Thyroid gland (tissue), 4 donors: ENCODE measurements around the gene ATP9B. TPM values are rescaled to one million over a fixed set of nuclear protein-coding genes. Genes with fewer than 3 reads are reported as not detected.

Experiments
- DNase-seq, 2 donors: peaks; one replicate each; pipeline ENCODE4 v3.0.0-alpha.2; 2019
- H3K27ac ChIP-seq, 3 donors: fragments of 200-600 bp; sonication (generic); 1 replicate in 2 of 3; 2 replicates in 1 of 3; pipeline ENCODE4 v1.5.1; 2016 to 2019; ENCODE audit warnings: mild to moderate bottlenecking in 1 of 3, moderate library complexity in 1 of 3
- H3K27me3 ChIP-seq: fragments of 200-600 bp; sonication (generic); one replicate; pipeline ENCODE4 v1.5.1; 2019
- H3K36me3 ChIP-seq, 2 donors: fragments of 200-600 bp; sonication (generic); one replicate each; pipeline ENCODE4 v1.5.1; 2016 to 2019
- H3K4me1 ChIP-seq, 2 donors: fragments of 200-600 bp; sonication (generic); one replicate each; pipeline ENCODE4 v1.5.1; 2017 to 2019
- H3K4me3 ChIP-seq, 3 donors: fragments of 200-600 bp; sonication (generic); replicated peaks in 1 of 3; 1 replicate in 2 of 3; 2 replicates in 1 of 3; pipeline ENCODE4 v1.5.1; 2016; ENCODE audit warnings: mild to moderate bottlenecking in 1 of 3
- H3K9me3 ChIP-seq: fragments of 200-600 bp; sonication (generic); one replicate; pipeline ENCODE4 v1.5.1; 2017
- CTCF ChIP-seq, 6 experiments: fragments of 200-600 bp in 3 of 6; fragments of 450-650 bp in 3 of 6; sonication (generic) in 3 of 6; IDR thresholded peaks; one replicate each; pipeline ENCODE4 v1.5.1; 2016 to 2019; ENCODE audit warnings: antibody characterized with exemption in 6 of 6, mild to moderate bottlenecking in 2 of 6, inconsistent platforms in 1 of 6, moderate library complexity in 1 of 6
- POLR2A ChIP-seq, 2 donors: fragments of 450-650 bp; IDR thresholded peaks; one replicate each; pipeline ENCODE4 v1.6.1; 2017; ENCODE audit warnings: antibody characterized with exemption in 2 of 2, mild to moderate bottlenecking in 2 of 2, moderate library complexity in 1 of 2
- WGBS, 2 donors: methylation state at CpG; one replicate each; pipeline ENCODE4 v1.1.5; 2017; 5-methylcytosine and 5-hydroxymethylcytosine counted together
- intact Hi-C: fragments of 100-400 bp; cut with DNase I; formaldehyde crosslinking; loops from one replicate; pipeline ENCODE4 v1.15.1; 2023
- total RNA-seq, 4 donors: library from RNA; depleted of rRNA; stranded (reverse); fragments of >200 nt; gene quantifications; one replicate each; pipeline ENCODE4 v1.2.3, GENCODE V29; 2016

The ATP9B gene
- total RNA-seq, 4 donors from 2014 or later = 30.6 to 58.1 (median 48.2) TPM

GRCh38 chr18:79242246-79242645 is 173.1 kb downstream of the ATP9B start:
- no peak for DNase-seq
- Histone ChIP-seq H3K36me3 (no peaks in the 10 kb centered on the region), H3K4me3 (no peak overlapping the region), H3K9me3 (no peaks in the 10 kb centered on the region), H3K27me3 (no peaks in the 10 kb centered on the region), H3K4me1 (no peaks in the 10 kb centered on the region), H3K27ac (no peak overlapping the region)
- intact Hi-C loops = no loop called here
- WGBS, 2 donors = 83 to 89% methylated on average over 5 of the region's 5 CpGs
- TF ChIP-seq POLR2A (IDR thresholded peaks at IDR 0.05) (no peak), CTCF (IDR thresholded peaks at IDR 0.05) (no peak)

DNA sequence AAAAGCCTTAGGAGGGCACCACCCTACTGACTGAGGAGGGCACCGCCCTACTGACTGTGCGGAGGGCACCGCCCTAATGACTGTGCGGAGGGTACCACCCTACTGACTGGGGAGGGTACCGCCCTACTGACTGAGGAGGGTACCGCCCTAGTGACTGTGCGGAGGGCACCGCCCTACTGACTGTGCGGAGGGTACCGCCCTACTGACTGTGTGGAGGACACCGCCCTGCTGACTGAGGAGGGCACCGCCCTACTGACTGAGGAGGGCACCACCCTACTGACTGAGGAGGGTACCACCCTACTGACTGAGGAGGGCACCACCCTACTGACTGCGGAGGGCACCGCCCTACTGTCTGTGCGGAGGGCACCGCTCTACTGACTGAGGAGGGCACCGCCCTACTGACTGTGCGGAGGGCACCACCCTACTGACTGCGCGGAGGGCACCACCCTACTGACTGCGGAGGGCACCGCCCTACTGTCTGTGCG is 176.4 kb downstream of the ATP9B start:
- no peaks in the 10 kb centered on the region for H3K9me3 ChIP-seq
- TF ChIP-seq CTCF (IDR thresholded peaks at IDR 0.05) = no peak
- TF ChIP-seq POLR2A (IDR thresholded peaks at IDR 0.05) = no peak
- H3K36me3 ChIP-seq = no peaks in the 10 kb centered on the region
- 57 to 100% methylated on average over 1 to 12 of the region's 23 CpGs for WGBS, 2 donors
- no peaks in the 10 kb centered on the region for H3K27me3 ChIP-seq
- H3K4me3 ChIP-seq = no peak overlapping the region
- H3K27ac ChIP-seq = no peak overlapping the region
- no peak for DNase-seq
- intact Hi-C loops = no loop called here
- no peaks in the 10 kb centered on the region for H3K4me1 ChIP-seq

- H3K4me3 ChIP-seq = no peak overlapping the region
- no peak overlapping the region for H3K27ac ChIP-seq
- TF ChIP-seq POLR2A (IDR thresholded peaks at IDR 0.05) (no peak), CTCF (IDR thresholded peaks at IDR 0.05) (peak; percentile 67 to 99 (median 87))
- 17 to 19% methylated on average over 27 of the region's 31 CpGs for WGBS, 2 donors
- H3K4me1 ChIP-seq = no peaks in the 10 kb centered on the region
- H3K27me3 ChIP-seq = no peaks in the 10 kb centered on the region
- DNase-seq = peak; percentile 65 to 71
- intact Hi-C loops = no loop called here
- H3K36me3 ChIP-seq = no peaks in the 10 kb centered on the region
- no peaks in the 10 kb centered on the region for H3K9me3 ChIP-seq
These were observed 177.3 kb downstream of the ATP9B start for GRCh38 chr18:79246309-79247108.

DNA sequence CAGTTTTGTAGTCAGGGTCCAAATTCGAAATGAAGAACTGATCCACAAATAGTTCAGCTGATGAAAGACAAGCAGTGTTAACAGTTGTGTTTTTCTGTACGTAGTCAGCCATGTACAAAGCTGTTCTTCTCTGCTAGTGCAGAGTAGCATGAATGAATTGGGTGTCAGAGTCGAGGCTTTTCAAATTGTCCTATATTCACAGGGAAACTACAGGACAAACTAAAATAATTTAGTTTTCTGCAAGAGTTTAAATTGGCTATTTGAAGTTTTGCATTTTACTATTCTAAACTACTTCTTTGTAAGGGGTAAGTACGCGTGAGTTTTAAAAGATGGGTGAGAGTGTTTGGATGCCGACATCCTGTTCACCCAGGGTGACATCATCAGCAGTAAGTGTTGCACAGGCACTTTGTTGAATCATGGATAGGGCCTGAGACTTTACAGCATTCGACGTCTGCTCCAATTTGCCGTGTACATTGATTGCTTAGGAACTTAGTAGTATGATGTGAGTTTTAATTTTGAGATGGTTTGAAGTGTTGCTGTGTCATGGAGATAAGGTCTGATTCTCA is 179.4 kb downstream of the ATP9B start:
- no peaks in the 10 kb centered on the region for H3K4me1 ChIP-seq
- no peak overlapping the region for H3K4me3 ChIP-seq
- no peaks in the 10 kb centered on the region for H3K9me3 ChIP-seq
- no peaks in the 10 kb centered on the region for H3K27me3 ChIP-seq
- H3K36me3 ChIP-seq = no peaks in the 10 kb centered on the region
- WGBS, 2 donors = 92 to 93% methylated on average over 9 of the region's 9 CpGs
- TF ChIP-seq CTCF (IDR thresholded peaks at IDR 0.05) (no peak), POLR2A (IDR thresholded peaks at IDR 0.05) (no peak)
- intact Hi-C loops = no loop called here
- DNase-seq = no peak
- H3K27ac ChIP-seq = no peak overlapping the region
